Activated naive CD4-positive, alpha-beta T cell treated with anti-CD3 and anti-CD28 coated beads, Interleukin-2, amount 50 U/mL, for 72 hours (primary cell): ENCODE data around the gene RNF151. TPM values are rescaled to one million over a fixed set of nuclear protein-coding genes. Genes with fewer than 3 reads are reported as not detected.

Experiments used
- ATAC-seq, 2 donors: fragments of 150-1000 bp; cut with Tn5 transposase; 2 replicates each; pipeline ENCODE4 v1.10.0; 2021; ENCODE audit warnings: mild to moderate bottlenecking in 2 of 2, moderate library complexity in 2 of 2
- DNase-seq, 2 donors: peaks; one replicate each; pipeline ENCODE4 v3.0.0; 2021 to 2022; ENCODE audit warnings: low spot score in 2 of 2
- H3K27ac Mint-ChIP-seq, 2 donors: one replicate each; pipeline ENCODE4 v1.8.0; 2022; ENCODE audit warnings: mild to moderate bottlenecking in 2 of 2, mixed read lengths in 2 of 2
- H3K36me3 Mint-ChIP-seq, 2 donors: one replicate each; pipeline ENCODE4 v1.8.0; 2022; ENCODE audit warnings: mixed read lengths in 2 of 2
- H3K9me3 Mint-ChIP-seq, 2 donors: one replicate each; pipeline ENCODE4 v1.8.0; 2022; ENCODE audit warnings: mixed read lengths in 2 of 2
- total RNA-seq, 2 donors: library from RNA; stranded (reverse); gene quantifications; one replicate each; pipeline ENCODE4 v1.2.3, GENCODE V29; 2022

The RNF151 gene
- total RNA-seq, 2 donors from 2014 or later = 0.41 TPM; not detected in 1

- ATAC-seq (no peak), DNase-seq (no peak)
- Mint-ChIP-seq H3K9me3 (no peaks in the 10 kb centered on the region), H3K27ac (no peak overlapping the region), H3K36me3 (peaks cover 7 to 13% of the 10 kb centered on the region in 2 donors)
Measured at GRCh38 chr16:1979271-1980029, 12.8 kb downstream of the RNF151 start.

GRCh38 chr16:1980030-1980769 is 13.5 kb downstream of the RNF151 start:
- ATAC-seq = no peak
- no peak for DNase-seq
- H3K9me3 Mint-ChIP-seq = no peaks in the 10 kb centered on the region
- H3K27ac Mint-ChIP-seq = no peak overlapping the region
- peaks cover 7 to 8% of the 10 kb centered on the region in 2 donors for H3K36me3 Mint-ChIP-seq

- ATAC-seq (no peak), DNase-seq (no peak)
- H3K9me3 Mint-ChIP-seq = no peaks in the 10 kb centered on the region
- H3K36me3 Mint-ChIP-seq = peaks cover 5 to 6% of the 10 kb centered on the region in 2 donors
- H3K27ac Mint-ChIP-seq = no peak overlapping the region
Measured at GRCh38 chr16:1980770-1981087, 14.1 kb downstream of the RNF151 start.

DNA sequence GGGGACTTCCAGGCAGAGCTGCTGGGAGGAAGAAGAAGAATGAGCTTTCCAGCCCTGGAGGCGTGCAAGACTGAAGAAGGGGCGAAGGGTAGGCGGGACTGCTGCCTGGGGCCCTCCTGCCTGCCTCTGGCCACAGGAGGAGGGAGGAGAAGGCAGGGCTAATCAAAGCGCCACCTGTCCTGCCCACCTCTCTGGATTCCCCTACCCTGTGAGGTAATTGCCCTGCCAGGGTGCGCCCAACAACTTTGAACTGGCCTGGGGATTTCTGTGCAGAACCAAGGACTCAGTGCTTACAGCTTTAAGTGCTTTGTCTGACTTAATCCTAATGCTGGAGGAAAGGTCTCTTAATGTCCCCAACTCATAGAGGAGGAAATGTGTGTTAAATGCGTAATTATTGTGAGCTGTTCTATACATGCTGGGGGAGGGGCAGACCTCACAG is 14.8 kb downstream of the RNF151 start, which contains the start of gene NOXO1:
Gene NOXO1 (minus strand): TSS at position 72 of the 439 bp plus-strand sequence. CDS start 290 bp downstream, outside the sequence.
- no peak for ATAC-seq
- H3K27ac Mint-ChIP-seq = no peak within 1 kb of the TSS
- no peak for DNase-seq
- H3K36me3 Mint-ChIP-seq = peaks cover 0 to 3% of the 10 kb centered on the region in 2 donors
- no peaks in the 10 kb centered on the region for H3K9me3 Mint-ChIP-seq

GRCh38 chr16:1982013-1982433 is 15.4 kb downstream of the RNF151 start:
- peaks cover 0 to 6% of the 10 kb centered on the region in 2 donors for H3K36me3 Mint-ChIP-seq
- no peak overlapping the region for H3K27ac Mint-ChIP-seq
- DNase-seq = no peak
- no peaks in the 10 kb centered on the region for H3K9me3 Mint-ChIP-seq
- no peak for ATAC-seq

DNA sequence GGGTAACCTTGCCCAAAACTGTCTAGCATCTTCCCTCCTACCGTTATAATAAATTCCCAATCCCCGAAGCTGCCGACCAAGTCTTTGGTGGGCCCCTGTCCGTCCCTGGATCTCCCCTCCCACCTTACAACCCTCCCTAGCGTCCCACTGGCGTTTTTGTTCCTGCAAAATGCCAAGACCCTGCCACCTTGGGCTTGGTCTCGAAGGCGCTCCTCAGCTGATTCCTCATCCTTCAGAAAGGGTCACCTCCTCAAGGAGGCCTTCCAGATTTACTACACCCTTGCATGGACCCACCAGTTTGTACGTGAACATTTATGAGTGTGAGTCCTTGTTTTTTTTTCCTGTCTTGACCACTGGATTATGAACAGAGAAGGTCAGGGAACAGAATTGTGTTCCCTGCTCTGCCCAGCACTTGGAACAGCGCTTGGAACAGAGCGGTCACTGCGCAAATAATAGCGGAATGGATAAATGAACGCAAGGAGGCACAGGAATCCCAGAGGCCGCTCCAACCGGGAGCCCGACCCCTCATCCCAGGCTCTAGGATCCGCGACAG is 16.4 kb downstream of the RNF151 start:
- Mint-ChIP-seq H3K27ac (no peak overlapping the region), H3K9me3 (no peaks in the 10 kb centered on the region), H3K36me3 (peaks cover 0 to 6% of the 10 kb centered on the region in 2 donors)
- no peak for DNase-seq
- ATAC-seq = no peak

DNA sequence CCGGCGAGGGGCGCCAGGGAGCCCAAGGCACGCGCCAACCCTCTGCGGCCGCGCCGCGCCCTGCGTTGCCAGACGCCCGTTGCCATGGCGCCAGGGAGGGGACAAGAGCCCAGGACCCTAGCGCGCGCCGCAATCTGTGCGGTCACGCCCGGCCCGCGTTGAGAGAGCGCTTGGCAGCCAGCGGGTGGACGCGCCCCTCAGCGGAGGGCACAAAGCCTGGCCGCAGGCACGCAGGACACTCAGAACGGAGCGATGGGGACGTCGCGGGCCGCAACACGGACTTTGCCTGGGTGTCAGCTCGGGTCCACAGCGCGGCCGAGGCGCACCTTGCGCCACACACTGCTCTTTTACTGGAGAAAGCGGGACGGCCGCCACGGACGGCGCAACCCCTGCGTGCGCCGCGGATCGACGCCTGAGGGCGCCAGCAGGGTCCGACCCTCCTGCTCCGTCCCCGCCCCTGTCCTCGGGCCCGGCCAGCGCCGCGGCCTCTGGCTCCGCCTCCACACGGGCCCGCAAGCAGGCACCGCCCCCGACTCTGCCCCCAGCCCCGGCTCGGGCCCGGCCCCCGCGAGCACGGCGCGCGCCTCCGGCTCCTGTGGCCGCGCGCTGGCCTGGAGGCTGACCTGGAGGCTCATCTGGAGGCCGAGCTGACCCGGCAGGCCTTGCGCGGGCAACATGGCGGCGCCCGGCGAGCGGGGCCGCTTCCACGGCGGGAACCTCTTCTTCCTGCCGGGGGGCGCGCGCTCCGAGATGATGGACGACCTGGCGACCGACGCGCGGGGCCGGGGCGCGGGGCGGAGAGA is 17.1 kb downstream of the RNF151 start, which contains the start of gene GFER:
Gene GFER (plus strand): TSS at position 650 of the 803 bp plus-strand sequence. CDS start 26 bp downstream, at position 676.
- ATAC-seq (peak; percentile 86 to 93), DNase-seq (peak; percentile 74 to 89)
- Mint-ChIP-seq H3K9me3 (no peaks in the 10 kb centered on the region), H3K36me3 (peaks cover 3 to 6% of the 10 kb centered on the region in 2 donors), H3K27ac (peak within 1 kb of the TSS; percentile 44 to 81)

- Mint-ChIP-seq H3K27ac (peak overlapping the region; percentile 44 to 81), H3K9me3 (no peaks in the 10 kb centered on the region), H3K36me3 (peaks cover 6% of the 10 kb centered on the region in 2 donors)
- no peak for DNase-seq
- ATAC-seq = peak; percentile 28 to 45
Measured at GRCh38 chr16:1984347-1985225, 17.9 kb downstream of the RNF151 start.

DNA sequence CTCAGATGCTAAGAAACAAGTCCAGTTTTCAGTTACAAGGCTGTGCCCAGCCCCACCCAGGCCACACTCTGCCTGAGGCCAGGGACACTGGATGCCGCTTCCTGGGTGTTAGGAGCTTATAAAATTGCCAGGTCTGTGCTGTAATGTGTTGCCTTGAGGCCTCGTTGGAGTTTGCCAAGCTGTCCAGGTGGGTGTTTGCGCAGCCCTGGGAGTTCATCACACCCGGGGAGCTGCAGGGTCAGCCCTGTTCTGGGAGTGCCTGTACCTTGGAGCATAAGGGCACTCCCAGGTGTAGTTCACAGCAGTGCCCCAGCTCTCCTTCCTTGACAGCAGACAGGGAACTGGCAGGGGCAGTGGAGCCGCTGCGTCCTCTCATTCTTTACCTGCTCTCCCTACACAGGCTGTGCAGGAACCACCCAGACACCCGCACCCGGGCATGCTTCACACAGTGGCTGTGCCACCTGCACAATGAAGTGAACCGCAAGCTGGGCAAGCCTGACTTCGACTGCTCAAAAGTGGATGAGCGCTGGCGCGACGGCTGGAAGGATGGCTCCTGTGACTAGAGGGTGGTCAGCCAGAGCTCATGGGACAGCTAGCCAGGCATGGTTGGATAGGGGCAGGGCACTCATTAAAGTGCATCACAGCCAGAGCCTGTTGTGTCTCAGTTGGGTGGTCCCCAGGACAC is 19.0 kb downstream of the RNF151 start:
- Mint-ChIP-seq H3K27ac (peak overlapping the region in 1 of 2 donors; percentile 44), H3K36me3 (peaks cover 6% of the 10 kb centered on the region in 2 donors), H3K9me3 (no peaks in the 10 kb centered on the region)
- ATAC-seq (no peak), DNase-seq (no peak)

GRCh38 chr16:1987198-1987597 is 20.5 kb downstream of the RNF151 start:
- Mint-ChIP-seq H3K36me3 (peaks cover 6% of the 10 kb centered on the region in 2 donors), H3K9me3 (no peaks in the 10 kb centered on the region), H3K27ac (no peak overlapping the region)
- ATAC-seq (no peak), DNase-seq (no peak)

- no peaks in the 10 kb centered on the region for H3K9me3 Mint-ChIP-seq
- peak within 1 kb of the TSS in 1 of 2 donors; percentile 39 for H3K27ac Mint-ChIP-seq
- DNase-seq (no peak), ATAC-seq (no peak)
- peaks cover 6% of the 10 kb centered on the region in 2 donors for H3K36me3 Mint-ChIP-seq
Measured at GRCh38 chr16:1989209-1990100, 22.8 kb downstream of the RNF151 start, which contains the start of gene SYNGR3. Gene SYNGR3, plus strand, starts transcription at chr16:1989970. Its CDS starts 133 bp downstream, at chr16:1990103.

DNA sequence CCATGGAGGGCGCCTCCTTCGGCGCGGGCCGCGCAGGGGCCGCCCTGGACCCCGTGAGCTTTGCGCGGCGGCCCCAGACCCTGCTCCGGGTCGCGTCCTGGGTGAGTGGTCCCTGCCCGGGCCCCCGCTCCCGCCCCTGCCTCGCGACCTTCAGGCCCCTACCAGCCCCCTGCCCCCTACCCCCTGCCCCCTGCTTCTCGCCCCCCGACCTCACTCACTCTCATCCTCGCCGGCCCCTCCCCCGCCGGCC is 23.4 kb downstream of the RNF151 start:
- ATAC-seq = no peak
- DNase-seq = no peak
- Mint-ChIP-seq H3K36me3 (peaks cover 6% of the 10 kb centered on the region in 2 donors), H3K27ac (no peak overlapping the region), H3K9me3 (no peaks in the 10 kb centered on the region)

GRCh38 chr16:1990351-1991134 is 23.9 kb downstream of the RNF151 start:
- H3K27ac Mint-ChIP-seq = peak overlapping the region in 1 of 2 donors; percentile 39
- peak in 1 of 2 donors; percentile 2 for ATAC-seq
- peaks cover 6% of the 10 kb centered on the region in 2 donors for H3K36me3 Mint-ChIP-seq
- no peak for DNase-seq
- H3K9me3 Mint-ChIP-seq = no peaks in the 10 kb centered on the region

GRCh38 chr16:1991135-1991551 is 24.5 kb downstream of the RNF151 start:
- no peak for DNase-seq
- Mint-ChIP-seq H3K36me3 (peaks cover 6% of the 10 kb centered on the region in 2 donors), H3K27ac (peak overlapping the region in 1 of 2 donors; percentile 39), H3K9me3 (no peaks in the 10 kb centered on the region)
- peak; percentile 28 to 68 for ATAC-seq
